Body of pancreas (tissue), 4 donors: ENCODE results near the gene DLX4. TPM values are rescaled to one million over a fixed set of nuclear protein-coding genes. Genes with fewer than 3 reads are reported as not detected.

Experiments
- ATAC-seq: fragments of 150-250 bp; one replicate; pipeline ENCODE4 v1.9.1; 2016
- DNase-seq, 4 donors: peaks; one replicate each; pipeline ENCODE4 v3.0.0-alpha.2; 2019
- H3K27ac ChIP-seq, 4 donors: fragments of 200-600 bp; sonication (generic); 1 replicate in 3 of 4; 2 replicates in 1 of 4; pipeline versions ENCODE4 v1.5.1 to v1.6.1; 2016 to 2019; ENCODE audit warnings: mild to moderate bottlenecking in 1 of 4, mixed read lengths in 1 of 4, moderate library complexity in 1 of 4
- H3K27me3 ChIP-seq, 2 donors: fragments of 200-600 bp; sonication (generic); one replicate each; pipeline ENCODE4 v1.6.0; 2016; ENCODE audit warnings: mild to moderate bottlenecking in 1 of 2
- H3K36me3 ChIP-seq, 2 donors: fragments of 200-600 bp; sonication (generic); replicated peaks in 1 of 2; 2 replicates each; pipeline ENCODE4 v1.5.1; 2016; ENCODE audit warnings: low read depth in 2 of 2; ENCODE audit not compliant: insufficient read depth in 1 of 2
- H3K4me1 ChIP-seq: fragments of 200-600 bp; sonication (generic); one replicate; pipeline ENCODE4 v1.6.0; 2016
- H3K4me3 ChIP-seq, 2 donors: fragments of 200-600 bp; sonication (generic); 1 replicate in 1 of 2; 2 replicates in 1 of 2; pipeline ENCODE4 v1.5.1; 2016 to 2019
- H3K9me3 ChIP-seq, 3 donors: fragments of 200-600 bp; sonication (generic); 1 replicate in 2 of 3; 2 replicates in 1 of 3; pipeline ENCODE4 v1.5.1; 2016
- POLR2A ChIP-seq, 3 donors: fragments of 450-650 bp; IDR thresholded peaks; one replicate each; pipeline ENCODE4 v1.6.1; 2016; ENCODE audit warnings: antibody characterized with exemption in 3 of 3, mild to moderate bottlenecking in 2 of 3
- WGBS, 2 donors: methylation state at CpG; one replicate each; pipeline ENCODE4 v1.1.5; 2017; 5-methylcytosine and 5-hydroxymethylcytosine counted together
- intact Hi-C: fragments of 100-400 bp; cut with DNase I; formaldehyde crosslinking; loops from one replicate; pipeline ENCODE4 v1.15.1; 2023
- total RNA-seq, 2 donors: library from RNA; depleted of rRNA; stranded (reverse); fragments of >200 nt; gene quantifications; one replicate each; pipeline ENCODE4 v1.1.0, GENCODE V29; 2016
- TF ChIP-seq, protein P1 (sequence below), 7 experiments: fragments of 450-650 bp in 4 of 7; fragments of 200-600 bp in 3 of 7; sonication (generic) in 3 of 7; IDR thresholded peaks; one replicate each; pipeline ENCODE4 v1.5.1; 2016 to 2019; ENCODE audit warnings: antibody characterized with exemption in 7 of 7

The DLX4 gene
- total RNA-seq, 2 donors from 2014 or later: not detected

- H3K27ac ChIP-seq: no peak overlapping the region
- WGBS, 2 donors: 3 to 5% methylated on average over 13 to 42 of the region's 64 CpGs
- H3K4me3 ChIP-seq: peak overlapping the region in 1 of 2 donors; percentile 1
- intact Hi-C loops: no loop called here
- TF ChIP-seq, protein P1, sequence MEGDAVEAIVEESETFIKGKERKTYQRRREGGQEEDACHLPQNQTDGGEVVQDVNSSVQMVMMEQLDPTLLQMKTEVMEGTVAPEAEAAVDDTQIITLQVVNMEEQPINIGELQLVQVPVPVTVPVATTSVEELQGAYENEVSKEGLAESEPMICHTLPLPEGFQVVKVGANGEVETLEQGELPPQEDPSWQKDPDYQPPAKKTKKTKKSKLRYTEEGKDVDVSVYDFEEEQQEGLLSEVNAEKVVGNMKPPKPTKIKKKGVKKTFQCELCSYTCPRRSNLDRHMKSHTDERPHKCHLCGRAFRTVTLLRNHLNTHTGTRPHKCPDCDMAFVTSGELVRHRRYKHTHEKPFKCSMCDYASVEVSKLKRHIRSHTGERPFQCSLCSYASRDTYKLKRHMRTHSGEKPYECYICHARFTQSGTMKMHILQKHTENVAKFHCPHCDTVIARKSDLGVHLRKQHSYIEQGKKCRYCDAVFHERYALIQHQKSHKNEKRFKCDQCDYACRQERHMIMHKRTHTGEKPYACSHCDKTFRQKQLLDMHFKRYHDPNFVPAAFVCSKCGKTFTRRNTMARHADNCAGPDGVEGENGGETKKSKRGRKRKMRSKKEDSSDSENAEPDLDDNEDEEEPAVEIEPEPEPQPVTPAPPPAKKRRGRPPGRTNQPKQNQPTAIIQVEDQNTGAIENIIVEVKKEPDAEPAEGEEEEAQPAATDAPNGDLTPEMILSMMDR (IDR thresholded peaks at IDR 0.05): peak in 1 of 7 experiments; percentile 1
- peak in 1 of 3 donors; percentile 11 for TF ChIP-seq POLR2A (IDR thresholded peaks at IDR 0.05)
- ATAC-seq (peak; percentile 76), DNase-seq (peak; percentile 58 to 68 (median 60))
- peaks cover 0 to 49% of the 10 kb centered on the region in 2 donors for H3K27me3 ChIP-seq
- no peaks in the 10 kb centered on the region for H3K9me3 ChIP-seq
- peaks cover 43% of the 10 kb centered on the region for H3K4me1 ChIP-seq
- no peaks in the 10 kb centered on the region for H3K36me3 ChIP-seq
Observed at GRCh38 chr17:49968405-49969133, 421 bp upstream of the DLX4 start.

DNA sequence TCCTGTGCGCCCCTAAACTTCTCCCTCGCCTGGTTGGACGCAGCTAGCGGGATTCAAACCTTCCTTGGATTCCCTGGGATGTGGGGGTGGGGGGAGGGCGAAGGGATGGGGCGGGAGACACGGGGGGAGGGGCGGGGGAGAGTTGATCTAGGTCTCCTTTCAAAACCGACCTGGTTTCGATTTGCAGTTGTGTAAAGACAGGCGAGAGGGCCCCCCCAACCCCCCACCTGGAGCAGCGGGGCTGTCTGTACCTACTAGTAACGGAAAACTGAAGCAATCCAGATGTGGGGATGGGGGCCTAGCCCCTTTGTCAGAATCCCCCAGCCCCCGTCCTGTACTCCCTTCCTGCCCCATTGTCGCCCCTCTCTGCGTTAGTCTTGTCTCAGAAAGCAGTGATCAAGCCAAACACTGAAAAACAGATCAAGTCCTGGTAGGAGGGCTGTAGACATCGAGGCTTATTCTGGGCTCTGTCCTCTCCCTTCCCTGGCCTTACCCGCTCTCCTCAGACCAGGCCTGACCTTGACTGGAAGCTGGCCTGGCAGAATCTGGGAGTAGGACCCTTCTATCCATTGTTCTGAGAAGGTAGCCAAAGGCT lies 902 bp downstream of the DLX4 start:
- H3K4me3 ChIP-seq: no peak overlapping the region
- no peak overlapping the region for H3K27ac ChIP-seq
- 32 to 38% methylated on average over 18 of the region's 18 CpGs for WGBS, 2 donors
- H3K36me3 ChIP-seq: no peaks in the 10 kb centered on the region
- peaks cover 0 to 38% of the 10 kb centered on the region in 2 donors for H3K27me3 ChIP-seq
- DNase-seq (no peak), ATAC-seq (no peak)
- peaks cover 30% of the 10 kb centered on the region for H3K4me1 ChIP-seq
- intact Hi-C loops: no loop called here
- H3K9me3 ChIP-seq: no peaks in the 10 kb centered on the region
- TF ChIP-seq, protein P1 (IDR thresholded peaks at IDR 0.05): no peak
- no peak for TF ChIP-seq POLR2A (IDR thresholded peaks at IDR 0.05)

GRCh38 chr17:49970498-49970897 lies 1.5 kb downstream of the DLX4 start:
- TF ChIP-seq POLR2A (IDR thresholded peaks at IDR 0.05): no peak
- TF ChIP-seq, protein P1 (IDR thresholded peaks at IDR 0.05): no peak
- Histone ChIP-seq H3K27ac (no peak overlapping the region), H3K4me3 (no peak overlapping the region), H3K9me3 (no peaks in the 10 kb centered on the region), H3K27me3 (peaks cover 0 to 32% of the 10 kb centered on the region in 2 donors), H3K4me1 (peaks cover 31% of the 10 kb centered on the region), H3K36me3 (no peaks in the 10 kb centered on the region)
- 80 to 90% methylated on average over 3 of the region's 3 CpGs for WGBS, 2 donors
- intact Hi-C loops: no loop called here
- no peak for ATAC-seq
- DNase-seq: no peak

DNA sequence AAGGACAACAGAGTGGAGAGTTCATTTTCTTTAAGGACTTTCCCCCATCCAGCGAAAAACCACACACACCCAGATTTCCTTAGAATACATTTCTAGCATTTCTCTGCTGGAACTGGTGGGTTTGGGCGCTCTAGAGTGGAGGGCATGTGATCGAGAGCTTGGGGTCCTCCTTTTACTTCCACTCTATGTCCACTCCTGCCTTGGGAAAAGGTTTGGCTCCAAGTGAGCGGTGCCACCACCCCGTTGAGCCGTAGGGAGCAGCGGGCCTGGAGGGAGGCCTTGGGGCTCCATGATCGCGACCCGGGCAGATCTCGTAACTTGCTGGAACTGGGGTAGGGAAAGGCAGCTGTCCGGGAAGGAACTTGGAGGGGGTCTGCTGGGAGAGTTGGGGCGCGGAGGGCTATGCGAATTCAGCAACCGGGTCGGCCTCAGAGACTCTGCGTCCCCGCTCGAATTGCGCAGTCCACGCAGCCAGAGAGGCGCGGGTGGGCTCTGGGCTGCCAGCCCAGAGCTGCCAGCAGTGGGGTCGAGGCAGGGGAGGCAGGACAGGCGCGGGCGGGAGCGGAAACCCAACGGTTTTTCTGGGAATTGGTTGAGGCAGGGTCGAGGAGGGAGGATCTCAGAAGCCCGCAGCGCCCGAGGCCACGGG lies 2.3 kb downstream of the DLX4 start:
- 22 to 51% methylated on average over 11 to 35 of the region's 35 CpGs for WGBS, 2 donors
- peaks cover 0 to 31% of the 10 kb centered on the region in 2 donors for H3K27me3 ChIP-seq
- no peaks in the 10 kb centered on the region for H3K9me3 ChIP-seq
- H3K4me3 ChIP-seq: no peak overlapping the region
- no peak for ATAC-seq
- H3K27ac ChIP-seq: no peak overlapping the region
- TF ChIP-seq POLR2A (IDR thresholded peaks at IDR 0.05): no peak
- TF ChIP-seq, protein P1 (IDR thresholded peaks at IDR 0.05): no peak
- H3K36me3 ChIP-seq: no peaks in the 10 kb centered on the region
- intact Hi-C loops: no loop called here
- H3K4me1 ChIP-seq: peaks cover 38% of the 10 kb centered on the region
- no peak for DNase-seq
